ENCODE data around the gene DAPK1.

- TF ChIP-seq, protein P1, sequence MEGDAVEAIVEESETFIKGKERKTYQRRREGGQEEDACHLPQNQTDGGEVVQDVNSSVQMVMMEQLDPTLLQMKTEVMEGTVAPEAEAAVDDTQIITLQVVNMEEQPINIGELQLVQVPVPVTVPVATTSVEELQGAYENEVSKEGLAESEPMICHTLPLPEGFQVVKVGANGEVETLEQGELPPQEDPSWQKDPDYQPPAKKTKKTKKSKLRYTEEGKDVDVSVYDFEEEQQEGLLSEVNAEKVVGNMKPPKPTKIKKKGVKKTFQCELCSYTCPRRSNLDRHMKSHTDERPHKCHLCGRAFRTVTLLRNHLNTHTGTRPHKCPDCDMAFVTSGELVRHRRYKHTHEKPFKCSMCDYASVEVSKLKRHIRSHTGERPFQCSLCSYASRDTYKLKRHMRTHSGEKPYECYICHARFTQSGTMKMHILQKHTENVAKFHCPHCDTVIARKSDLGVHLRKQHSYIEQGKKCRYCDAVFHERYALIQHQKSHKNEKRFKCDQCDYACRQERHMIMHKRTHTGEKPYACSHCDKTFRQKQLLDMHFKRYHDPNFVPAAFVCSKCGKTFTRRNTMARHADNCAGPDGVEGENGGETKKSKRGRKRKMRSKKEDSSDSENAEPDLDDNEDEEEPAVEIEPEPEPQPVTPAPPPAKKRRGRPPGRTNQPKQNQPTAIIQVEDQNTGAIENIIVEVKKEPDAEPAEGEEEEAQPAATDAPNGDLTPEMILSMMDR (IDR thresholded peaks at IDR 0.05) = no peak
- no peak for TF ChIP-seq POLR2AphosphoS5 (IDR thresholded peaks at IDR 0.05)
These were observed 133.2 kb downstream of the DAPK1 start for GRCh38 chr9:87630846-87631245.

Data from stomach (tissue), 4 donors.